Duodenal mucosa (tissue), 2 donors: ENCODE results near the gene TVP23B.
A peak's percentile ranks its signal among the peaks of the same experiment; 100 is the strongest.
"Not testable (repeated sequence)": the region's sequence is repeated elsewhere in the genome, so short reads cannot be mapped to it uniquely, and the experiment has no call there.

Experiments used
- H3K27ac ChIP-seq: one replicate; pipeline ENCODE4 v1.7.0; 2013; ENCODE audit warnings: low read depth, low read length
- H3K27me3 ChIP-seq, 2 donors: one replicate each; pipeline ENCODE4 v1.7.0; 2013; ENCODE audit warnings: low read length in 2 of 2, control low read depth in 1 of 2; ENCODE audit not compliant: insufficient read depth in 2 of 2, control insufficient read depth in 1 of 2
- H3K36me3 ChIP-seq, 2 donors: one replicate each; pipeline ENCODE4 v1.7.0; 2013; ENCODE audit warnings: low read length in 2 of 2, control low read depth in 1 of 2; ENCODE audit not compliant: insufficient read depth in 2 of 2, control insufficient read depth in 1 of 2
- H3K4me1 ChIP-seq, 2 donors: one replicate each; pipeline ENCODE4 v1.7.0; 2013; ENCODE audit warnings: low read length in 2 of 2, control low read depth in 1 of 2; ENCODE audit not compliant: insufficient read depth in 2 of 2, control insufficient read depth in 1 of 2
- H3K4me3 ChIP-seq, 2 donors: one replicate each; pipeline ENCODE4 v1.7.0; 2013; ENCODE audit warnings: low read length in 2 of 2, low read depth in 1 of 2
- H3K9ac ChIP-seq, 2 donors: one replicate each; pipeline ENCODE4 v1.7.0; 2013; ENCODE audit warnings: low read length in 2 of 2, low read depth in 1 of 2
- H3K9me3 ChIP-seq, 2 donors: one replicate each; pipeline ENCODE4 v1.7.0; 2013; ENCODE audit warnings: low read length in 2 of 2, control low read depth in 1 of 2; ENCODE audit not compliant: control insufficient read depth in 1 of 2

TVP23B gene

DNA sequence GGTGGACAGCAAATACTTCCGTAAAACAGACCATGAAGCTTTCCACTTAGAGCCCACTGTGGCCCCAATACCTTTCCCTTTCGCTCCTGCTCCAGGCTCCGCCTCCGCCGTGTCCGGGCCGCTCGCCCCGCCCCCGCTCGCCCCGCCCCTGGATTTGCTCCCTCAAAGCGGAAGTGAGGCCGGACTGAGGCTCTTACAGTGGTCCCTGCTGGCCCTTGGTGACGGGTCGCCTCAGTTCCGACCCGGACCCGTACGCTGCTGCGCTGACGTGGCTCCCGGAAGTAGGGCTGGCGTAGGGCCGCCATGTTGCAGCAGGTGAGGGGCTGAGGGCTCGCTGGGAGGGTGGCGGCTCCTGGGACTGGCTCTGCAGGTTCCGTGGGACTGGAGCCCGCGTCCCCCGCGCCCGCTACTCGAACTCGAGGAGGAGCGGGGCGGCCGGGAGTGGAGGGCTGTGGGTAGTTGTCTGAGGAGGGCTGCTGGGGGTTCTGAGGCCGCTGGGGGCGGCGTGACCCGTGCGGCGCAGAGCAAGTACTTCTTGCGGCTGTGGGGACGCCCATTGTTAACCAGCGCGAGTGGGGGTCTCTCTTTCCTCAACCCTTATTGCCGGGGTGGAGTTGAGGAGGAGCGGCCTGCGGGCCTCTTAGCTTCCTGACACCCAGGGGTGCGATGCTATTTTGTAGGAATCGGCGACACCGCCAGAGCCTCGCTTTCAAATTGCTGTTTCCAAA, at the start of gene TVP23B:
TSS of gene TVP23B (plus strand) at position 193 of the 728 bp plus-strand sequence. CDS start at position 304, 111 bp downstream.
- Histone ChIP-seq H3K9ac (peak within 1 kb of the TSS in 1 of 2 donors; percentile 25), H3K27ac (peak within 1 kb of the TSS; percentile 73), H3K4me3 (peak within 1 kb of the TSS; percentile 47 to 61)
- H3K36me3 ChIP-seq, H3K9me3 ChIP-seq, H3K27me3 ChIP-seq, H3K4me1 ChIP-seq: not testable (repeated sequence)

DNA sequence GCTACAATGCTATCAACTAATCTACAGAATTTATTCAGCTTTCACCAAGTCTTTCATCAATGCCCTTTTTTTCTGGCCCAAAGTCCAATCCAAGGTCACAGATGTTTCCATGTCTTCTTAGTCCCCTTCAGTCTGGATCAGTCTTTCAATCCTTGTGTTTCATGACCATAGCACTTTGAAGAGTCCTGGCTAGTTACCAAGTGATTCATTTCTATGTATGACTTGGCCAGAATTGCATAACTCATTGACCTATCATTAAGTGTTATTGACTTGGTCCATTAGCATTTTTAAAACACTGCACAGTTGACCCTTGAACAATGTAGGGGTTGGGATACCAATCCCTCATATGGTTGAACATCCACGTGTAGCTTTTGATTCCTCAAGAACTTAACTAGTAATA, 48.5 kb upstream of the TVP23B start:
- H3K4me3 ChIP-seq = not testable (repeated sequence)

GRCh38 chr17:18733350-18733749, 47.6 kb upstream of the TVP23B start:
- not testable (repeated sequence) for H3K36me3 ChIP-seq, H3K4me1 ChIP-seq, H3K9ac ChIP-seq, H3K27ac ChIP-seq, H3K27me3 ChIP-seq, H3K4me3 ChIP-seq, H3K9me3 ChIP-seq

More for the DNA sequence above, 48.5 kb upstream of the TVP23B start:
- not testable (repeated sequence) for H3K36me3 ChIP-seq, H3K9ac ChIP-seq, H3K27me3 ChIP-seq, H3K9me3 ChIP-seq, H3K27ac ChIP-seq, H3K4me1 ChIP-seq

DNA sequence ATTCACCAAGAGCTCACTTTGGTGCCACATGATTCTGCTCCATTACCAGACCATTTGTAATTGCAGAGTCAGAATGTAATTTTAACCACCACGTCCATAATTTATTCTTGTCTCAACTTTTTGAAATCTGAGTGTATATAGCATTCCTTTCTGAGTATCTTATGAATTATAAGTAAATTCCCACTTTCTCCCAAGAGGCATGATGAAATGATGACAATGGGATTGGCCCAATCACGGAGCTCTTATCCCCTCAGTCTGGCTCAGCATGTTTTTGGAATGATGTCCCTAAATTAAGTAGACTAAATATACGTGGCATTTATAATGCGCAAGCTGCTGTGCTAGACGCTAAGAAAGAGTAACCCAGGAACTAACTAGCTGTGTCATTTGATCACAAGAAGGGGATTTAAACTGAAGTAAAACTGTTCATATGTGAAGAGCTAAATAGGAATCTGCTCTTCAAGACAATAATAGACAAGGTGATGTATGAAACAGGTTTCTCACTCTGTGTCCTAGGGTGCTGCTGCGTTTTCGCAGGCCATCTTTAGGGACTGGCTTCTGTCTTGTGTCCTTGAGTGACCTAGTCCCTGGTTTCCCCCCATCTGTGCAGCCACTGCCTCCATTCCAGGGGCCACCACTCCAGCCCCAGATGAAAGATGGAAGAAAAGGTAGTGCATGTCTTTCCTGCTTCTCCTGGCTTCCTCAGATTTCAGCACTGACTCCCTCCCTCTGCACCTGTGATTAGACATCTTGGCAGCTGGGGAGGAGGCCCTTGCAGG, 41.2 kb upstream of the TVP23B start:
- not testable (repeated sequence) for H3K4me1 ChIP-seq, H3K4me3 ChIP-seq, H3K9me3 ChIP-seq, H3K9ac ChIP-seq, H3K36me3 ChIP-seq, H3K27me3 ChIP-seq, H3K27ac ChIP-seq

DNA sequence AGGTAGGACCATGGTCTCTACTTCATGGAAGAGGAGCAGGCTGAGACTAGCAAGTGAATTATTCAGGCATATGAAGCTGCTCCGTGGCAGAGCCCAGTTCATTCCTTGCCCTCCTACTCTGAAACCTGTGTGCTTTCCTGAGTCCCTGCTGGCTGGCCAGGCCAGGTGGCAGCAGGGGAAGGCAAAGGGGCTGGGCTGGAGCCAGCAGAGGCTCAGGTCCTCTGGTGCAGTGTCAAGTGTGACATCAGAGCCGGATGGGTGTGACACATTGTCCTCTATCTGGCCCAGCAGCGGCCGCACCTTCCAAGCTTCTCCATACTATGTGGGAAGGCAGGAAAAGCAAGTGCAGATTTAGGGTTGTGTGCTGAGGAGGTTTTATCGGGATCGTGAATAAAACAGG, 39.8 kb upstream of the TVP23B start:
- H3K27ac ChIP-seq, H3K4me3 ChIP-seq, H3K4me1 ChIP-seq, H3K9ac ChIP-seq, H3K36me3 ChIP-seq, H3K27me3 ChIP-seq, H3K9me3 ChIP-seq: not testable (repeated sequence)

GRCh38 chr17:18743699-18744421, 37.1 kb upstream of the TVP23B start, which contains the start of gene FBXW10:
TSS of gene FBXW10 (plus strand) at chr17:18744054. CDS start at chr17:18744245, 191 bp downstream.
- H3K9me3 ChIP-seq, H3K9ac ChIP-seq, H3K27ac ChIP-seq, H3K27me3 ChIP-seq, H3K4me1 ChIP-seq, H3K4me3 ChIP-seq, H3K36me3 ChIP-seq: not testable (repeated sequence)

DNA sequence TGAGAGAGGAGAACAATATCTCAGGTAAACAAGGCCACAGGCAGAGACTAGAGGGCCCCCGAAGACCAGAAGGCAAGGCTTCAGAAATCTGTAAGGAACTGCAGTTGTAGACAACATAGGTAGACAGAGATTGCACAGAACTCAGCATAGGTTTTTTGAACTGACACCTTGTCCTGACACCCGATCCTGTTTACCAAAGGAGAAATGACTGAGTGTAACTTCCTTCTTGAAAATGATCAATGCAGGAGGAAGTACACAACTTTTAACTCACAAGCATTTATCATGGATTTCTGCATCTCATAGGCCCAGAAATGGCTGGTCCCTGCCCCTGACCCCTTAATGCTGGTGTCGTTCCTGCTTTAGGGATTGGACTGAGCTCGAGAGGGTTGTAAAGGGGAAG, 36.3 kb upstream of the TVP23B start:
- H3K9ac ChIP-seq, H3K27me3 ChIP-seq, H3K27ac ChIP-seq, H3K4me3 ChIP-seq, H3K36me3 ChIP-seq, H3K4me1 ChIP-seq, H3K9me3 ChIP-seq: not testable (repeated sequence)

DNA sequence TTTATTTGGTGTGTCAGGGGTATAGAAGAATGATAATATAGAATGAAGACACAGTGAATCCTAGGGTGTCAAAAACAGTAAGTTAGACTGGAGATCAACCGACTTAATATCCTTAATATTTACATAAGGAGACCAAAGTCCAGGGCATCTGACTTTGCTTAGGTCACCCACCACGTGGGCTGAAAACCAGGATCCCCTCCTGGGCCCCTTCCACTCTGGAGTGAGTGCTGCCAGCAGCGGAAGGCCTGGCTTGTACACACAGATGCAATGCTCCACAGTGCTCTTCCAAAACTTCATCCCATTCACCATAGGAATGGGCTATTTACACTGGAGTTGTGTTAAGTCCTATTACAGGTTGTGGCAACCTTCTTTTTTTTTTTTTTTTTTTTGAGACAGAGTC, 34.4 kb upstream of the TVP23B start:
- H3K27ac ChIP-seq, H3K27me3 ChIP-seq, H3K9me3 ChIP-seq, H3K4me1 ChIP-seq, H3K4me3 ChIP-seq, H3K9ac ChIP-seq, H3K36me3 ChIP-seq: not testable (repeated sequence)

GRCh38 chr17:18747501-18747900, 33.5 kb upstream of the TVP23B start:
- H3K4me1 ChIP-seq, H3K27ac ChIP-seq, H3K4me3 ChIP-seq, H3K9ac ChIP-seq, H3K9me3 ChIP-seq, H3K36me3 ChIP-seq, H3K27me3 ChIP-seq: not testable (repeated sequence)

DNA sequence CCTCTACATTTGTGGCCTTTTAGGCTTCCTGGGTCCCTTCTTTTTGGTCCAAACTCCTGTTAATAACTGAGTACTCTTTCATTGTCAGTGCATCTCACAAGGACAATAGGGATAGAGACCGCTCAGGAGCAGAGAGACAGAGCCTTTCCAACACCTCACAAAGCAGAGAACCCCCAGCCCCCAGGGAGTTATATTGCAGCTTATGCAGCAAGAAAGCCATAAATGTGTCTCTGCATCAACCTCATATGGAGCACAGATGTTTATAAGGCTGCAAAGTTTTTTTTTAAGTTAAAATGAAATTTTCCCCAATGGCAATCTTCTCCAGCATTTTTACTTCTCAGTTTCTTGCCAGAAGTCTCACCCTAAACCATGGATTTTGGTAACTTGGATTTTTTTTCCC, 30.7 kb upstream of the TVP23B start:
- H3K4me1 ChIP-seq, H3K9me3 ChIP-seq, H3K27ac ChIP-seq, H3K4me3 ChIP-seq, H3K27me3 ChIP-seq, H3K36me3 ChIP-seq, H3K9ac ChIP-seq: not testable (repeated sequence)
